ENCODE measurements around the gene CTNNBIP1. TPM values are rescaled to one million over a fixed set of nuclear protein-coding genes. Genes with fewer than 3 reads are reported as not detected.

The CTNNBIP1 gene
- total RNA-seq, 1 donor from 2014 or later = 48.7 TPM

DNA sequence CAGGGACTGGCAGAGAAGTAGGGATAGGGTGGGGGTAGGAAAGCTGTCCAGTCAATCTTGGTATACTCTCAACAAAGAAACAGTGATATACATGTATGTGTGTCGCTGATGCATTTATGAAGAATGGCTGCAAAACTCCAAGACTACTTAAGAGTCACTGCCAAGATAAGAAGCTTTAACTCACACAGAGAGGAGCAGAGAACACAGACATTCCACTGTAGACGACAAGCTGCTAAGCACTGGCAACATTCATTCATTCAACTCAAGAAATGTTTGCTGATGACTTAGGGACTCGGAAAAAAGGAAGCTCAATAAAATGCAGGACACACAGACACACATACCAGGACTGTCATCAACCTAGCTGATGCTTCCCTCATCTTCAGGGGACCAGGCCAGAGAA, 5.5 kb downstream of the CTNNBIP1 start:
- DNase-seq (ENCODE audit: low read depth, low spot score) = no peak

DNA sequence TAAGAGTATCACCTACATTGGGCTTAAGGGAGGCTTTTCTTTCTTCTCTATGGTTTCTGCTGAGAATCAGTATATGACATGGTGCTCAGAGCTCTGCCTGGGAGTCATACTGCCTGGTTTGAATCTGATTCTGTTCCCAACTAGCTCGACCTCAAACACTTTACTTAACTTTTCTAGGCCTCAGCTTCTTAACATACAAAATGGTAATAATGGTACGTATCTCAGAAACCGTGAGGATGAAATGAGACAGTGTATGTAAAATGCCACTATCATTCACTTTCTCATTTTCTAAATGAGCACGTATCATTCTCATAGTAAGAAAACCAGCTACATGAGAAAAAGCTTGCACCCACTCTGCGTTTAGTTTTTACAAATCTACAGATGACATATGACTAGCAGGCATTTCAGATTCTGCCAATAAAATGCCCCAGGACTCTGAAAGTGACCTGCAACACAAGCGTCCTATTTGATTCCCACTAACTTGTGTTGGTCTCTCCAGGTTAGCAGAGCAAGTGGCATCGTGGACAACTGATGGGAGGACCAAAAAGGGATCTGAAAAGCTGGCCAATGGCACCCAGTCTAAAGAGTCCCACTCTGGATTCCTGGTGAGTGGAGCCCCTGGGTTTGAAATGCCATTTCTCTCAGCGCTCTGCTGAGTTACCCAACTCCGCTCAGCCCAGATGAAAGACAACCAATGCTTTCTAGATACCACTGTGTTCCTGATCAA, 6.1 kb downstream of the CTNNBIP1 start:
- DNase-seq (ENCODE audit: low read depth, low spot score) = no peak

DNA sequence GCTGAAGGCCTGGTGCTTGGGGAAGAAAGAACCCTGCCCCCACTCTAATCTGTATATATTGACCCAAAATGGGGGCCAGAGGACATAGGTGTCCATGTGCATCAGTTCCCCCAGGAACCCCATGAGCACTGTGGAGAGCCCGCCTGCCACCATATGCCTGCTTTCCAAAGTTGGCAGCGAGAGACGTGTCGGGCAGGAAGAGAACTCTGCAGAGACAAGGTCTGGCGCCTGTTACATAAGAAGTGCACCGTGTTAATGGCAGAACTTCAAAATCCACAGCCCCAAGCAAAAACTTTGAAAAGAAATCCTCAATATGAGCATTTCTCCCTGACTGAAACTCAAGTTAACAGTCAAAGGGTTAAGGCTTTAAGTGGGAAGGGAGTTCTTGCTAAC, 8.0 kb downstream of the CTNNBIP1 start:
- DNase-seq (ENCODE audit: low read depth, low spot score) = no peak

DNA sequence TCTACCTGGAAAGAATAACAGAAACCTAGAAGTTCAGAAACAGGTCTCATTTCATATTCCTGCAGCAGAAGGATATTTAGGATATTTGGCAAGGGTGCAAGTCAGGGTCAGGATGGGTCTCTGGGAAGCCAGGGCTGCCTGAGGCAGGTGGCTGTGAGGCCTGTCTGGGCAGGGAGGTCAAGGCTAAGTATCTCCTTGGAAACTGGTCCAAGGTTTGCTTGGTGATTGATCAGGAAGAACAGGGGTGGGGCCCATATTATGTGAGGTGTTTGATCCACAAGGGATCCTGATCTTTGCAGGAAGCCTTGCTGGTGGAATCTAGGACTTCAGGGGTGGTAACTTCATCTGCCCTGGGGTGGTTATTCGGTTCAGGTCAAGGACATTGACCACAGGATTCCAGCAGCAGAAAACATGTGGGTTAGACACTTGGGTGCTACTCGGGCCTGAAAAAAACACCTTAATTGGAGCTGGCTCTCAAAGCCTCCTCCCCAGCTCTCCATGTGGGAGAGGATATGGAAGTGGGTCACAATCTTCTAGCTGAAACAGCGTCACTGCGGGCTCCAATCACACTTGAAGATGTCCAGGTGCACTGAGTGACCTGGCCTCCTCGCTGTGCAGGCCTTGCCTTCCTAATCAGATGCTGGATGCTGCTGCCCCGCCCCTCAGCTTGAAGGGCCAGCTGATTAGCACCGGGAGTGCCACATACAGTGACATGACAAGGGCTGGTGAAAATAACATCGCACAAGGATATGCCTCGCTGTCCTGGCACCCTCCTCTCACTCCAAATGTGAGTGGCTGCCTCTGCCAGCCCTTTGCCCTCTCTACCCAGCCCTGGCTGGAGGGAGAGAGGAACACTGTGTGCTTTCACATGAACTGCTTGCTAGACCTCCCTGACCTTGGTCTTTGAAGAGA, 8.7 kb downstream of the CTNNBIP1 start:
- DNase-seq (ENCODE audit: low read depth, low spot score) = no peak

DNA sequence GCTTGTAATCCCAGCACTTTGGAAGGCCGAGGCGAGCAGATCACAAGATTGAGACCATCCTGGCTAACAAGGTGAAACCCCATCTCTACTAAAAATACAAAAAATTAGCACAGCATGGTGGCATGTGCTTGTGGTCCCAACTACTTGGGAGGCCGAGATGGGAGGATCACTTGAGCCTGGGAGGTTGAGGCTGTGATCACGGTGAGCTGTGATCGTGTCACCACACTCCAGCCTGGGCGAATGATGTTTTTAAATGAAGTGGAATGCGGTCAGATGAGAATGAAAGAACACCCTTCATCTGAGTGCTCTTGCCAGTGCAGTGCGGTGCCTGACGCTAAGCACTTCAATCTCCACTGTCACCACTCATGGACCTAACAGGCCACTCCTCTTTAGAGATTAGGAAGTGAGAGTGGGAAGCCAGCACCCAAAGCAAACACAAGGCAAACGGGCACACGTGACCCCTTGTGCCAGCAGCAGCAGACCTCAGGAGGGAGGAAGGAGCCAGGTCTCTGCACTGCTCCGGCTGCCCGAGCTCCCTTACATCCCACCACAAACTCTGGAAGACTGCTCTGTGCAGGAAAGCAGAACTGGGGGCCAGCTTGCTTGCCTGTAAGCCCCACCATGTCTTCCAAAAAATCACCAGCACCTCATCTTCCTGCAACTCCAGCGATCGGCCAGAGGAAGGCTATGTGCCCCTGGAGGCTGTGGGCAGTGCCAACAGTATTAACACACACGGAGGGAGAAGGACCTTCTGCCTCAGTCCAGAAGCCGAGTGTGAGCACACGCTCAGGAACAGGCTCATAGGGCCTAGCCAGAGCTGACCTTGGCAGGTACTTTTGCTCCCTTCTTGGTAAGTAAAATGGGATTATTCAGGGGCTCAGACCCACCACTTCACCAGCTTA, 9.7 kb downstream of the CTNNBIP1 start:
- no peak for DNase-seq (ENCODE audit: low read depth, low spot score)

DNA sequence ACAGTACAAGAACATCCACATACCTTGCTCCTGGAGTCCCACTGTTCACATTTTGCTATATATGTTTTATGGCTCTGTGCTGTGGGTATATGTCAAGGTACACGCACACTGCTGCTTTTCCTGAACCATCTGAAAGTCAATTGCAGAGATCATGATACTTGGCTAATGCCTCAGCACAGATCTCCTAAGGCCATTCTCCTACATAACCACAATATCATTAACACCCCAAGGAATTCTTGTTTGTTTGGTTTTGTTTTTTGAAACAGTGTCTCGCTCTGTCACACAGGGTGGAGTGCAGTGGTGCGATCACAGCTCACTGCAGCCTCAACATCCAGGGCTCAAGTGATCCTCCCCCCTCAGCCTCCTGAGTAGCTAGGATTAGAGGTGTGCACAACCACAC, 16.0 kb downstream of the CTNNBIP1 start:
- DNase-seq (ENCODE audit: low read depth, low spot score) = no peak

DNA sequence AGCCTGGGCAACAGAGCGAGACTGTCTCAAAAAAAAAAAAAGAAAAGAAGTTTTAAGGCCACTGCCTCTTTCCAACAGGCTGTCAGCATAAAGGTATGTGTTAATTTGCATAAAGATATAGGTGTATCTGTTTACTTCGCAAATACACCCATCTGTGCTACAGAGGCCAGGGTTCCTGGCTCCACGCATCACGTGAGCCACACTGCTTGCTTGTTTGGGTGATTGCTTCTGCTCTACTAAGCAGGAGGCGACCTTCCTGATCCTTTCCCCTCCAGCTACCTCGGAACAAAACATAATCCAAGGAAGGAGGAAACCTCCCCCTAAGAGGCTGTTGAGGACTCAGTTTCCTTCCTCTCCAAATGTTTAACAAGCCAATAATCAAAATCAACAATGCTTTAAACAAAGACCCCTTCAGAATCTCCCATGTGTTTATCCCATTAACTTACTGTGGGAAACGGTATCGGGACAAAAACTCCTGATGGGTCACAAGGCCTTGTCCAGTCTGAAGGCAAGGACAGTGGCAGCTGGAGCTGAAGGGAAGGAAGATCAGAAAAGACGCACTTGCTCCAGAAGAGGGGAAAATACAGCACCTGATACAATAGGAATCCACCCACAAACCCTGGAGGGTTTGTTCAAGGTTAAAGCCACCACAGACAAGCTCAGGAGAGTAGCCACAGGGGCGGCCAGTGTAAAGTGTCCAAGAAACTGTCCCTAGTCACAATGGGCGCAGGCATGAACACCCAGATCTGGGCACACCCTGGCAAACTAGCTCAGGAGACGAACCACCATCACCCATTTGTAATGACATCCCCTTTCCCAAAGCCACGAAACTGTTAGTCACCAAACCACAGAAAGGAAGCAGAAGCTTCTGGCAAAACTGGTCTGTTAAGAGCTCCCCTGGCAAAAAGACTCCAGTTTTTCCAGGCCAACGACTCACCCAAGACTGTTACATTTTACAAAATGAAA, 17.2 kb downstream of the CTNNBIP1 start:
- no peak for DNase-seq (ENCODE audit: low read depth, low spot score)

DNA sequence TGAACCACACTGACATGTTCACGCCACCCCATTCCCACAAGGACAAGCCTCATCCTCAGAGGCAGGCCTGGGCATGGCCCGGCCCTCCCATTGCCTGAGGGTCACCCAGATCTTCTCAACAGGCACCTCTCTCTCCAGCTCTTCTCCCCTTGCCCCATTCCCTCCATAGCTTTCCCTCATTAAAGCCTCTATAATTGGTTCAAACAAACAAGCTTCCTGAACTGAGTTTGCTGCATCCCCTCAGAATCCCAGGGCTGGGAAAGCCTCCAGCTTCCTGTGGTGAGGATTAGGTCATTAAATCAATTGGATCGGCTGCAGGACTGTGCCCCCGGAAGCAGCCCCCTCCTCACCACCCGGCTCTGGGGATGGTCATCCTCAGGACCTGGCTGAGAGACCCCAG, 18.9 kb downstream of the CTNNBIP1 start:
- no peak for DNase-seq (ENCODE audit: low read depth, low spot score)

DNA sequence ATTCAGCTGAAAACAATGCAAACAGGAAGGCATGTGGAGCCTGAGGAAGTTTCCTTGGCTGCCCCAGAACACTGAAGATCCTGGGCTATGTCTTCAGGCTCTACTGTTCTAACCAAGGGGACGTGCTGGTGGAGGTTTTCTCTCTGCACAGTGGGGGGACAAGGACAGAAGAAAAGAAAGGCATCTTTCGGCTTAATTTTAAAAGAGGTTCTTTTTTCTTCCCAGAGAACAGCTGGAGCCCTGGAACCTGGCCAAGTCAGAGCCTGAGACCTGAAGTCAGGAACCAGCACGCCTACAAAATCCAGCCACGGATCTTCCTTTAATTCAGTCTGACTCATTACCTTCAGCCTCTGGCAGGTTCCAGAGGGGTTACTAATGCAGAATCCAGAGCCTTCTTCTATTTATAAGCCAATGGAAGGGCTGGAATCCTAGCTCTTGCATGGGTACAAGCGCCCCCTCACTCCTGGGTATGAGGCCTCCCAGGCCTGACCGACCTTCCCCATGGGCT, 19.8 kb downstream of the CTNNBIP1 start:
- no peak for DNase-seq (ENCODE audit: low read depth, low spot score)

DNA sequence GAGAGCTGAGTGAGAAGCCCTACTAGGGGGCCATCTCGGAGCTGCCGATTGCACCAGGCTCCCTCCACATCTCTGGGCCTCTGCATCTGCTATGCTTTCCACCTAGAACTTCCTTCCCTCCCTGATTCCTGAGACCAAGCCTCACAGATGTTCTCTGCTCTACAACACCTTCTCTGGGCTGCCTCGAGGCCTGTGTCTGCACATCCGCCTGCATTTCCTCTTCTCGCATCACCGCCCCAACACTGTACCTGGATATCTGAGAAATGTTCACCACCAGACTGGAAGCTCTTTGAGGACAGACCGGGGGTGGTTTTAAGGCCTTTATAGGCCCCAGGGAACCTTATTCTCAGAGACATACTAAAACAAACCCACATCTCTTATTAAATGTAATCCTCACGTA, 20.7 kb downstream of the CTNNBIP1 start:
- no peak for DNase-seq (ENCODE audit: low read depth, low spot score)

DNA sequence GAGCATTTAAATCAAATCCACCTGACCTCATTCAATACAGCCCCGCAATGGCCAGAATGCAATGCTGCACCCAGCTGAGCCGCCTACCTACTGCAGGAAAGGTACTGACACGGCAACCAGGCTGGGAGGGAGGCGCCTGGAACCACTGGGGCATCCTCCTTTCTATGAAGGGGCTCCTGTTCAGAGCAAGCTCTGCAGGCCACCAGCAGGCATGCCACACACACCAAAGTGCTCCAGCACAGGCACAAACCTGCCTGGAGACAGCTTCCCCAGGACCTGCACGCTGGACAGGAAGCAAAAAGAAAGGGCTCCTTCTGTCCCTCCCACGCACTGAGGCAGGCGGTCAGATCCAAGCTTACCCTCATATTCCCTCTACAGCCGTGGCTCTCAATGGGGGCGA, 21.2 kb downstream of the CTNNBIP1 start:
- DNase-seq (ENCODE audit: low read depth, low spot score) = no peak

DNA sequence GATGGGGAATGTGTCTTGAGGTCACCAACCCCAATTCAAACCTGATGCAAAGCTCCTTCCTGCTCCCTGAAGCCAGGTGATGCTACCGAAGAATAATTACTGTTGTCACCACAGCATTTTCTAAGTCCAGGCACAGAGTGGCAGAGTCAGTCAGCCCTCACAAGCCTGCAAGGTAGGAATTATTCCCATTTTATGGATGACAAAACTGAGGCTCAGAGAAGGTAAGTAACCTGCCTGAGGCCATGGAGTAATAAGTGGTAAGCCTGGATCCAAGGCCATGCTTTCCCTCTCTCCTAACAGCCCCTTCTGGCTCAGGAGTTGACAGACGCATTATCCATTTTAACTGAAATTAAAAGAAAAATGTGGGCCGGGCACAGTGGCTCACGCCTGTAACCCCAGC, 23.0 kb downstream of the CTNNBIP1 start:
- DNase-seq (ENCODE audit: low read depth, low spot score) = no peak

DNA sequence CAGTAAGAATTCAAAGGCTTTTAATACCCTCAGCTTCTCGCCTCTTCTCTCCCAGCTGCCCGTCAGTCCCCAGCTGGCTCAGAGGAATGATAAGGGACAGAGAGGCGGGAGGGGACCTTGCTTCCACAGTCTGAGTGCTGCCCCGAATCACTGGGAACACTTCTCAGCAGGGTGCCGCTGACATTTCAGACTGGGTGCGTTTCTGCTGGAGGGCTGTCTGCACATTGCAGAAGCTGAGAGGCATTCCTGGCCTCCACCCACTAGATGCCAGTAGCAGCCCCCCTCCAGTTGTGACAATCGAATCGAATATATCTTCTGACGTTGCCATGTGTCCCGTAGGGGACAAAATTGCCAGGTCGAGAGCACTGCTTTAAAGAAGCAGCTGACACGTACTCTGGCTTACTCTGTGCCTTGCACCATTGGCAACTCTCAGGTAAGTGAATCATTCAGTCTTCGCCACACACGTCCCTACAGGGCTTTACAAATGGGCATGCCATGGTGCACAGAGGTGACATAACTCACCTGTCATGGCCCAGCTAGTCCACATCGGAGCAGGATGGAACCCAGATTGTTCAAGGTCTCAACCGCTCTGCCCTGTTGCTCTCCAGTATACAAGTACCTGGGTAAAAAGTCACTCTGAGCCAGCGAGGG, 23.9 kb downstream of the CTNNBIP1 start:
- DNase-seq (ENCODE audit: low read depth, low spot score) = no peak

DNA sequence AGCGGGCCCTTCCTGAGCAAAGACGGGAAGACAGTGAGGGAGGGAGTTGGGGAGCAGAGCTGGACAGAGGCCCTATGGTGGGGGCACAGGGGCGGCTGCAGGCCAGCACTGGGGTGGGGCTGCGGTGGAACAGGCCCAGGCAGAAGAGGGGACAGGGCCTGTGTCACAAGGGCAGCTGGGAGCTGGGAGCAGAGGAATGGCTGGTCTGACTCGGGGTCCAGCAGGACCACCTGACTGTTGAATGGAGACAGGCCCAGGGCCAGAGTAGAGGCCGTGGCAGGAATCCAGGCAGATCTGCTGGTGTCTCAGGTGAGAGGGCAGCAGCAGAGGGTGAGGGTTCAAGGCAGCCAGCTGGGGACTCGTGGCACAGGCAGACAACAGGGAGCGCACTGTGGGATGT, 25.3 kb downstream of the CTNNBIP1 start:
- DNase-seq (ENCODE audit: low read depth, low spot score) = no peak

DNA sequence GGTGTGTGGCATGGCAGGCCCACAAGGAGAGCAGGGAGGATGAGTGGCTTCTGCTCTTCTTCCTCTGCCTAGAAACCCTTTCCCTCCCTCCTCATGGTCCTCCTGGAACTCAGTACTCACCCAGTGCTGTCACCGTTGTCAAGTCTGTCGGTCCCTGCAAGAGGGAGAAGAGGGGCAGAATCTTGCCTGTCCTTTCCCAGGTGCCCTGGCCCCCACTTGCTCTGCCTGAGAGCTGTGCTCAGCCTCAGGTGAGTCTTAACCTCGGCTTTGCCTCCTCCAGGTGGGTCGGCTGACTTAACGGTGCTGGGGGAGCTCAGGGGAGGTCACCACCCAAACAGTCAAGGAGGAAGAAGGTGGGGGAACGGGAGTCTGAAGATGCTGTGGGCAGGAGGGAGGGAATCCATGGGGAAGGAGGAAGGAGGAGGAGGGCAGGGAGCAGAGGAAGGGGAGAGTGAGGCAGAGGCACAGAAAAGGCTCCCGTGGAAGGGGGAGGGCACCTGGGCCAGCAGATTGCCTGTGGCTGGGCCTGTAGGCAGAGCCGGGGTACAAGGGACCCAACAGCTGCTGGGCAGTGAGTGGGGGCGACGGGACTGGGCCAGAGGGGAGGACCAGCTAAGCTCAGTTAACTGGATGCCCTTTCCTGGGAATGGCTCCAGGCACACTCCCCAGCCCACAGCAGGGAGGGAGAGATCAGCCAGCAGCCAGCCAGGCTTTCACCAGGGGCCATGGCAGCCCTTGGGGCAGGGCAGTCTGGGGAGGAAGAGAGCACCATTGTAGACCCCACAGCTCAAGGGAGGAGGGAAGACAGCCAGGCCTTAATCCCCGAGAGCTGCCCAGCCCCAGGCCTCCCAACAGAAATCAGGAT, 26.3 kb downstream of the CTNNBIP1 start:
- DNase-seq (ENCODE audit: low read depth, low spot score) = no peak

DNA sequence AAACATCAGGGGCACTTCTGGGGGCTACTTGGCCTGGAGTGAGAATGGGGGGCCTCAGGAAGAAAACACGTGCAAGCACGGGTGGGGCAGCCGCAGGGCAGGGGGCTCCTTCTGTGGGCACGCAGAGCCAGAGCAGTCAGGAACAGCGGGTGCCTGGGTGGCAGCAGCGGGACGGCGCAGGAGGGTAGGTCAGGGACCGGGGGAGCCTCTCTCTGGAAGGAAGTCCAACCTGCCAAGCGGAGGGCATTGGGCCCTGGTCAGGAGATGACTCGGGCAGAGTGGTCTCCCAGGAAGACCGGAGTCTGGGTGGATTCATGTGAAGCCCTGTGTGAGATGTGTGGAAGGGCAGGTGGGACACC, 27.1 kb downstream of the CTNNBIP1 start:
- DNase-seq (ENCODE audit: low read depth, low spot score) = no peak

DNA sequence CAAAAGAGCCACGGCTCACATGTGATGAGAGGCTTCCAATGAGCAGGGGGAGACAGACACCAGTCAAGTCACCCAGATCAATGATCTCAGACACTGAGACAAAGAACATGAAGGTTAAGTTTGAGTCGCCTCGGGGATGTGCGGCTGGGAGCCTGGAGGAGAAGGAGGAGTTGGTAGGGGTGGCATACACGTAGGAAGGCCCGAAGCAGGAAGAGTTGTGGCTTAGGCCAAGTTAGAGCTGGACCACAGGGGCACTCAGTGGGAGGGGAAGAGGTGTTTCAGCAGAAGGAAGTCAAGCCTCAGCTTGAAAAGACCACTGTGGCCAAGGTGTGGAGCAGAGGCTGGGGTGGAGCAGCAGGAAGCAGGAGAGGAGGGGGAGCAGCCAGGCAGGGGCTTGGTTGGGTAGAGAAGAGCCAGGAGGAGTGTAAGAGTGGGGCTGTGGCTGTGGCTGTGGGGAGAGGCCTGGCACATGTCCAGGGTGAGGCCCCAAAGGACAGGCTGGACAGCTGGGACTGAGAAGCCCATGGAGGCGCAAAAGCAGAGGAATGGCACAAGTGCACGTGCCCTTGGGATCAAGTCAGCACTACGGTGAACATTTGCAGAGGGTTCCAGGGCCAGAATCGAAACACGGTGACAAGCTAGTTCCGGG, 27.6 kb downstream of the CTNNBIP1 start:
- DNase-seq (ENCODE audit: low read depth, low spot score) = no peak

DNA sequence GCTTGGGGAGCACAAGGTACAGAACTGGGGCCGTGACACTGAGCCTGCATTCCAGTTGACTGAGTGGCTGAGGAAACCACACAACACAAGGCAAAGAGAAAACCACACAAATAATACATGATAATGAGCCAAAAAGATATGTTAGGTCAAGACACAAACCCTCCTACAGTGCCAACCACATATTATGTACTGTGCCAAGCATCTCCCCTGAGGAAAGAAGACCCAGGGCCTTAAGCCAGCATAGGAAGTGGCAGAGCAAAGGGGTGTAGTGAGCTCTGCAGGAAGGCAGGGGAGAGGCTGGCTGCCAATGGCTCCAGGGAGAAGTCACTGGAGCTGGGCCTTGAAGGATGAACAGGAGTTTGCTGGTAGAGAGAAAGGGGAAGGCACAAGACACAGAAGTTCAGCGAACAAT, 28.2 kb downstream of the CTNNBIP1 start:
- no peak for DNase-seq (ENCODE audit: low read depth, low spot score)
